ENCODE measurements around the gene RICTOR. TPM values are rescaled to one million over a fixed set of nuclear protein-coding genes. Genes with fewer than 3 reads are reported as not detected.

The RICTOR gene
- total and polyA plus RNA-seq, 4 experiments from 2014 or later = 6.7 to 94.9 (median 51.8) TPM

- Mint-ChIP-seq H3K9me3 (peaks cover 0 to 20% (median 11%) of the 10 kb centered on the region in 8 donors), H3K4me3 (peak overlapping the region in 2 of 8 donors; percentile 16 to 66), H3K27me3 (no peaks in the 10 kb centered on the region), H3K27ac (no peak overlapping the region), H3K36me3 (peaks cover 43 to 50% of the 10 kb centered on the region in 2 donors), H3K4me1 (peaks cover 39 to 54% (median 47%) of the 10 kb centered on the region in 4 donors)
- no peaks in the 10 kb centered on the region for H3K27me3 ChIP-seq (ENCODE audit: insufficient read depth, low read length)
- H3K4me1 ChIP-seq (ENCODE audit: insufficient read depth, low read length) = peaks cover 43% of the 10 kb centered on the region
- H3K27ac ChIP-seq (ENCODE audit: low read depth, low read length) = no peak overlapping the region
- no peaks in the 10 kb centered on the region for H3K9me3 ChIP-seq (ENCODE audit: control insufficient read depth in 1 of 2, low read length in 2 of 2)
- H3K36me3 ChIP-seq (ENCODE audit: insufficient read depth, low read length) = peaks cover 1% of the 10 kb centered on the region
- intact Hi-C loops (cut with micrococcal nuclease) = no loop called here
- ChIA-PET POLR2A (ENCODE audit: partially characterized antibody) (no interaction called here), CTCF (ENCODE audit: partially characterized antibody) (no interaction called here)
- no peak for DNase-seq
- no peak overlapping the region for H3K4me3 ChIP-seq (ENCODE audit: low read length in 2 of 2)
Observed at GRCh38 chr5:39024884-39025283, 49.3 kb downstream of the RICTOR start.

DNA sequence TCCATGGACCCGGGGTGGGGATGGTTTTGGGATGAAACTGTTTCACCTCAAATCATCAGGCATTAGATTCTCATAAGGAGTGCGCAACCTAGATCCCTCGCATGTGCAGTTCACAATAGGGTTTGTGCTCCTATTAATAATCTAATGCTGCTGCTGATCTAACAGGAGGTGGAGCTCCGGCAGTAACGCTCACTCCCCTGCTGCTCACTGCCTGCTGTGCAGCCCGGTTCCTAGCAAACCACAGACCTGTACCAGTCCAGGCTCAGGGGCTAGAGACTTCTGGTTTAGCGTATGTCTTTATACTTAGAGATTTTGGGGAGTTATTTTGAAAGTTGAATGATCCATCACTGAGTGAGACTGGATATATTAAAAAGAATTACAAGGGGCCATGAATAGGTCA is 50.2 kb downstream of the RICTOR start:
- Mint-ChIP-seq H3K9me3 (peaks cover 0 to 19% (median 11%) of the 10 kb centered on the region in 8 donors), H3K27me3 (no peaks in the 10 kb centered on the region), H3K4me1 (peaks cover 47 to 63% (median 54%) of the 10 kb centered on the region in 4 donors), H3K36me3 (peaks cover 47 to 51% of the 10 kb centered on the region in 2 donors), H3K4me3 (no peak overlapping the region), H3K27ac (peak overlapping the region in 1 of 7 donors; percentile 52)
- Histone ChIP-seq H3K27ac (ENCODE audit: low read depth, low read length) (no peak overlapping the region), H3K27me3 (ENCODE audit: insufficient read depth, low read length) (no peaks in the 10 kb centered on the region), H3K4me3 (ENCODE audit: low read length in 2 of 2) (no peak overlapping the region), H3K9me3 (ENCODE audit: control insufficient read depth in 1 of 2, low read length in 2 of 2) (no peaks in the 10 kb centered on the region), H3K36me3 (ENCODE audit: insufficient read depth, low read length) (peaks cover 10% of the 10 kb centered on the region), H3K4me1 (ENCODE audit: insufficient read depth, low read length) (peaks cover 46% of the 10 kb centered on the region)
- POLR2A ChIA-PET (ENCODE audit: partially characterized antibody) = no interaction called here
- CTCF ChIA-PET (ENCODE audit: partially characterized antibody) = no interaction called here
- DNase-seq = no peak
- intact Hi-C loops (cut with micrococcal nuclease) = no loop called here

DNA sequence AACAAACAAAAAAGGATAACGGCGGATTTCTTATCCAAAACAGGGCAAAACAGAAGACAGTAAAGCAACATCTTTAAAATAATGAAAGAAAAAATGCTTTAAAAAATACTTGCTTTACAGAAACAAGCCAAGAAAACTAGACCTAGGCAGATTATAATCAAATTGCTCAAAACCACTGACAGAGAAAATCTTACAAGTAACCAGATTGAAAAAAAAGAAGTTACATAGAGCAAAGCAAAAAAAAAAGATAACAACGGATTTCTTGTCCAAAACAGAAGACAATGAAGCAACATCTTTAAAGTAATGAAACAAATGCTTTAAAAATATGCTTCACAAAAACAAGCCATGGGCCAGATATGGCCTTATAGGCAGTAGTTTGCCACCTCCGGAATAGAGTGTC is 51.1 kb downstream of the RICTOR start:
- no peak overlapping the region for H3K4me3 ChIP-seq (ENCODE audit: low read length in 2 of 2)
- H3K9me3 ChIP-seq (ENCODE audit: control insufficient read depth in 1 of 2, low read length in 2 of 2) = no peaks in the 10 kb centered on the region
- Mint-ChIP-seq H3K4me3 (peak overlapping the region in 3 of 8 donors; percentile 15 to 36 (median 26)), H3K27me3 (no peaks in the 10 kb centered on the region), H3K9me3 (peaks cover 0 to 11% (median 5%) of the 10 kb centered on the region in 8 donors), H3K36me3 (peaks cover 49 to 50% of the 10 kb centered on the region in 2 donors), H3K4me1 (peaks cover 53 to 72% (median 60%) of the 10 kb centered on the region in 4 donors), H3K27ac (peak overlapping the region in 3 of 7 donors; percentile 1 to 86 (median 12))
- ChIA-PET CTCF (ENCODE audit: partially characterized antibody) (no interaction called here), POLR2A (ENCODE audit: partially characterized antibody) (no interaction called here)
- intact Hi-C loops (cut with micrococcal nuclease) = no loop called here
- H3K36me3 ChIP-seq (ENCODE audit: insufficient read depth, low read length) = peaks cover 13% of the 10 kb centered on the region
- DNase-seq = no peak
- no peak overlapping the region for H3K27ac ChIP-seq (ENCODE audit: low read depth, low read length)
- peaks cover 51% of the 10 kb centered on the region for H3K4me1 ChIP-seq (ENCODE audit: insufficient read depth, low read length)
- no peaks in the 10 kb centered on the region for H3K27me3 ChIP-seq (ENCODE audit: insufficient read depth, low read length)

DNA sequence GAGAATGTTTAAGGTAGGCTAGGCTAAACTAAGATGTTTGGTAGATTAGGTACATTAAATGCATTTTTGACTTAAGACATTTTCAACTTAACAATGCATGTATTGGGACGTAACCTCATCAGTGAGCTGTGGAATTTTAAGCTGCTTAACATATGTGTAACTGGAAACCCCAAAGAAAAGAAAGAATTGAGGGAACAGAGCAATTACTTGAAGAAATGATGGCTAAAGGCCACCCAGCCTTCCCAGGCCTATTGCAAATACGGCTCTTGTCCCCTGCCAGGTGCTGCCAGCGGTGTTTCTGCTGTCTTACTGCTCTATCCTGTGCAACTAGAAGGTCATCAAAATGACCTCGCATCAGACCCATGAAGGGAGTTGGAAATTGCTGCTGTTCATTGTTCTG is 52.0 kb downstream of the RICTOR start:
- H3K4me3 Mint-ChIP-seq = peak overlapping the region in 3 of 8 donors; percentile 3 to 15 (median 13)
- H3K27ac Mint-ChIP-seq = peak overlapping the region in 4 of 7 donors; percentile 13 to 81 (median 56)
- CTCF ChIA-PET (ENCODE audit: partially characterized antibody) = no interaction called here

GRCh38 chr5:39021413-39021812 is 52.8 kb downstream of the RICTOR start:
- Mint-ChIP-seq H3K4me3 (no peak overlapping the region), H3K27ac (peak overlapping the region in 2 of 7 donors; percentile 69 to 74)
- POLR2A ChIA-PET (ENCODE audit: partially characterized antibody) = interaction anchor here (0.6 kb wide), 1 partner anchor 127 kb away, joined by 3 read pairs; no protein-coding TSS in a partner anchor

More for the DNA sequence above, 52.0 kb downstream of the RICTOR start:
- H3K9me3 ChIP-seq (ENCODE audit: control insufficient read depth in 1 of 2, low read length in 2 of 2) = no peaks in the 10 kb centered on the region
- H3K4me1 ChIP-seq (ENCODE audit: insufficient read depth, low read length) = peaks cover 51% of the 10 kb centered on the region
- H3K27me3 Mint-ChIP-seq = no peaks in the 10 kb centered on the region
- no peak for DNase-seq
- peaks cover 13% of the 10 kb centered on the region for H3K36me3 ChIP-seq (ENCODE audit: insufficient read depth, low read length)
- no peak overlapping the region for H3K27ac ChIP-seq (ENCODE audit: low read depth, low read length)
- H3K9me3 Mint-ChIP-seq = peaks cover 0 to 6% (median 0%) of the 10 kb centered on the region in 8 donors
- H3K27me3 ChIP-seq (ENCODE audit: insufficient read depth, low read length) = no peaks in the 10 kb centered on the region
- intact Hi-C loops (cut with micrococcal nuclease) = no loop called here
- no peak overlapping the region for H3K4me3 ChIP-seq (ENCODE audit: low read length in 2 of 2)
- peaks cover 51 to 78% (median 65%) of the 10 kb centered on the region in 4 donors for H3K4me1 Mint-ChIP-seq
- POLR2A ChIA-PET (ENCODE audit: partially characterized antibody) = no interaction called here
- peaks cover 42 to 54% of the 10 kb centered on the region in 2 donors for H3K36me3 Mint-ChIP-seq

DNA sequence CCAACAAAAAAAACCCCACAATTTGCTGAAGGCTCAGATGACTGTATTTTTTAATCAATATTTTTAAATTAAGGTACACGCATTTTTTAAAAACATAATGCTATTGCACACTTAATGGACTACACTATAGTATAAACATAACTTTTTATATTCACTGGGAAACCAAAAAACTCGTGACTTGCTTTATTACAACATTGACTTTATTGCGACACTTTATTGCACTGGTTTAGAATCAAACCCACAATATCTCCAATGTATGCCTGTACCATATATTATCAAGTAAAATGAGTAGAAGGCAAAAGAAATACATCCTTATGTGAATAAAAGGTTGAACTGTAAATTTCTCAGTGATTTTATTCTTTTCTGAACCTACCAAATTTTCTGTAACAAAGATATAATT is 53.7 kb downstream of the RICTOR start:
- Histone ChIP-seq H3K36me3 (ENCODE audit: insufficient read depth, low read length) (peaks cover 13% of the 10 kb centered on the region), H3K9me3 (ENCODE audit: control insufficient read depth in 1 of 2, low read length in 2 of 2) (no peaks in the 10 kb centered on the region), H3K4me1 (ENCODE audit: insufficient read depth, low read length) (peaks cover 60% of the 10 kb centered on the region), H3K27me3 (ENCODE audit: insufficient read depth, low read length) (no peaks in the 10 kb centered on the region), H3K4me3 (ENCODE audit: low read length in 2 of 2) (no peak overlapping the region), H3K27ac (ENCODE audit: low read depth, low read length) (no peak overlapping the region)
- H3K4me3 Mint-ChIP-seq = no peak overlapping the region
- no peak for DNase-seq
- H3K9me3 Mint-ChIP-seq = no peaks in the 10 kb centered on the region
- no peak overlapping the region for H3K27ac Mint-ChIP-seq
- peaks cover 59 to 84% (median 70%) of the 10 kb centered on the region in 4 donors for H3K4me1 Mint-ChIP-seq
- no peaks in the 10 kb centered on the region for H3K27me3 Mint-ChIP-seq
- peaks cover 32 to 57% of the 10 kb centered on the region in 2 donors for H3K36me3 Mint-ChIP-seq
- CTCF ChIA-PET (ENCODE audit: partially characterized antibody) = no interaction called here
- POLR2A ChIA-PET (ENCODE audit: partially characterized antibody) = no interaction called here
- intact Hi-C loops (cut with micrococcal nuclease) = no loop called here

More at GRCh38 chr5:39021413-39021812, 52.8 kb downstream of the RICTOR start:
- H3K27ac ChIP-seq (ENCODE audit: low read depth, low read length) = no peak overlapping the region
- peaks cover 57% of the 10 kb centered on the region for H3K4me1 ChIP-seq (ENCODE audit: insufficient read depth, low read length)
- no peaks in the 10 kb centered on the region for H3K27me3 ChIP-seq (ENCODE audit: insufficient read depth, low read length)
- no peaks in the 10 kb centered on the region for H3K27me3 Mint-ChIP-seq
- no peak overlapping the region for H3K4me3 ChIP-seq (ENCODE audit: low read length in 2 of 2)
- H3K4me1 Mint-ChIP-seq = peaks cover 54 to 81% (median 68%) of the 10 kb centered on the region in 4 donors
- DNase-seq = no peak
- H3K36me3 ChIP-seq (ENCODE audit: insufficient read depth, low read length) = peaks cover 13% of the 10 kb centered on the region
- intact Hi-C loops (cut with micrococcal nuclease) = no loop called here
- peaks cover 35 to 55% of the 10 kb centered on the region in 2 donors for H3K36me3 Mint-ChIP-seq
- CTCF ChIA-PET (ENCODE audit: partially characterized antibody) = no interaction called here
- H3K9me3 ChIP-seq (ENCODE audit: control insufficient read depth in 1 of 2, low read length in 2 of 2) = no peaks in the 10 kb centered on the region
- H3K9me3 Mint-ChIP-seq = peaks cover 0 to 6% (median 0%) of the 10 kb centered on the region in 8 donors

DNA sequence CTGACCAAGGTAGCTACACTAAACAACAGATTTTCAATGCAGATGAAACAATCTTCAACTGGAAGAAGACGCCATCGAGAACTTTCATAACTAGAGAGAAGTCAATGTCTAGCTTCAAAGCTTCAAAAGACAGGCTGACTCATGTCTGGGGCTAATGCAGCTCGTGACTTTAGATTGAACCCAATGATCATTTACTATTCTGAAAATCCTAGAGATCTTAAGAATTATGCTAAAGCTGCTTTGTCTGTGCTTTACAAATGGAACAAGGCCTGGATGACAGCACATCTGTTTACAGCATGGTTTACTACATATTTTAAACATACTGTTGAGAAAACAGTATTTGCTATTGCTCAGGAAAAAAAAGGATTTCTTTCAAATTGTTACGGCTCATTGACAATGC is 54.9 kb downstream of the RICTOR start:
- Histone ChIP-seq H3K27me3 (ENCODE audit: insufficient read depth, low read length) (no peaks in the 10 kb centered on the region), H3K36me3 (ENCODE audit: insufficient read depth, low read length) (peaks cover 13% of the 10 kb centered on the region), H3K4me3 (ENCODE audit: low read length in 2 of 2) (no peak overlapping the region), H3K9me3 (ENCODE audit: control insufficient read depth in 1 of 2, low read length in 2 of 2) (no peaks in the 10 kb centered on the region), H3K27ac (ENCODE audit: low read depth, low read length) (no peak overlapping the region), H3K4me1 (ENCODE audit: insufficient read depth, low read length) (peaks cover 48% of the 10 kb centered on the region)
- H3K9me3 Mint-ChIP-seq = no peaks in the 10 kb centered on the region
- H3K4me3 Mint-ChIP-seq = no peak overlapping the region
- intact Hi-C loops (cut with micrococcal nuclease) = loop anchor here (5.0 kb wide), 1 partner anchor 37 kb away; no protein-coding TSS in a partner anchor
- ChIA-PET CTCF (ENCODE audit: partially characterized antibody) (interaction anchor here (1.3 to 1.6 kb wide), 3 partner anchors 14 to 62 kb away, joined by 3 to 6 read pairs (median 4); no protein-coding TSS in a partner anchor), POLR2A (ENCODE audit: partially characterized antibody) (no interaction called here)
- no peak for DNase-seq
- H3K36me3 Mint-ChIP-seq = peaks cover 34 to 51% of the 10 kb centered on the region in 2 donors
- H3K27me3 Mint-ChIP-seq = no peaks in the 10 kb centered on the region
- H3K27ac Mint-ChIP-seq = peak overlapping the region in 2 of 7 donors; percentile 29 to 61
- H3K4me1 Mint-ChIP-seq = peaks cover 53 to 75% (median 63%) of the 10 kb centered on the region in 4 donors

Data from CD4-positive, alpha-beta memory T cell (primary cell).